H9 (cell line): ENCODE data around the gene ZBTB20. TPM values are rescaled to one million over a fixed set of nuclear protein-coding genes. Genes with fewer than 3 reads are reported as not detected.

ENCODE experiments used
- DNase-seq: peaks from one replicate; pipeline ENCODE4 v3.0.0-alpha.2; 2017
- H2AFZ ChIP-seq: one replicate; pipeline ENCODE4 v1.6.1; 2013; ENCODE audit warnings: mild to moderate bottlenecking, low read length, control low read depth, moderate library complexity
- H2AK5ac ChIP-seq: 2 replicates; pipeline ENCODE4 v1.6.1; 2013; ENCODE audit warnings: low read length, control low read depth, mixed read lengths; ENCODE audit not compliant: insufficient read length
- H2BK120ac ChIP-seq: one replicate; pipeline ENCODE4 v1.6.1; 2013; ENCODE audit warnings: low read depth, mild to moderate bottlenecking, low read length, control low read depth, inconsistent platforms; ENCODE audit not compliant: poor library complexity, severe bottlenecking
- H2BK12ac ChIP-seq: 2 replicates; pipeline ENCODE4 v1.6.1; 2013; ENCODE audit warnings: low read length, control low read depth, mixed read lengths, low read depth; ENCODE audit not compliant: insufficient read length
- H2BK15ac ChIP-seq: 2 replicates; pipeline ENCODE4 v1.6.1; 2013; ENCODE audit warnings: low read depth, low read length, control low read depth
- H2BK20ac ChIP-seq: one replicate; pipeline ENCODE4 v1.6.1; 2013; ENCODE audit warnings: low read depth, mild to moderate bottlenecking, low read length, control low read depth, inconsistent platforms; ENCODE audit not compliant: poor library complexity, severe bottlenecking
- H2BK5ac ChIP-seq: 2 replicates; pipeline ENCODE4 v1.6.1; 2013; ENCODE audit warnings: low read length, control low read depth, mixed read lengths; ENCODE audit not compliant: insufficient read length
- H3K14ac ChIP-seq: 2 replicates; pipeline ENCODE4 v1.6.1; 2013; ENCODE audit warnings: low read length, control low read depth; ENCODE audit not compliant: insufficient read depth
- H3K18ac ChIP-seq: 2 replicates; pipeline ENCODE4 v1.6.1; 2013; ENCODE audit warnings: low read depth, mild to moderate bottlenecking, mixed read lengths, low read length, control low read depth; ENCODE audit not compliant: insufficient read length
- H3K23ac ChIP-seq: 2 replicates; pipeline ENCODE4 v1.6.1; 2013; ENCODE audit warnings: low read length, control low read depth, mixed read lengths, low read depth; ENCODE audit not compliant: insufficient read length
- H3K23me2 ChIP-seq: 2 replicates; pipeline ENCODE4 v1.6.1; 2013; ENCODE audit warnings: low read depth, mild to moderate bottlenecking, mixed read lengths, low read length, control low read depth; ENCODE audit not compliant: insufficient read length, poor library complexity, severe bottlenecking
- H3K27ac ChIP-seq: 2 replicates; pipeline ENCODE4 v1.5.1; 2013; ENCODE audit warnings: low read length, control low read depth, mixed read lengths, low read depth; ENCODE audit not compliant: insufficient read length
- H3K27me3 ChIP-seq: 2 replicates; pipeline ENCODE4 v1.6.1; 2013; ENCODE audit warnings: low read length, control low read depth, inconsistent platforms; ENCODE audit not compliant: insufficient read depth
- H3K4ac ChIP-seq: 2 replicates; pipeline ENCODE4 v1.6.1; 2013; ENCODE audit warnings: low read depth, mild to moderate bottlenecking, control low read depth, inconsistent platforms, low read length, moderate library complexity
- H3K4me1 ChIP-seq: 2 replicates; pipeline ENCODE4 v1.6.1; 2013; ENCODE audit warnings: low read length, control low read depth, inconsistent platforms; ENCODE audit not compliant: insufficient read depth
- H3K4me2 ChIP-seq: 2 replicates; pipeline ENCODE4 v1.6.1; 2013; ENCODE audit warnings: low read length, control low read depth, mixed read lengths; ENCODE audit not compliant: insufficient read length, insufficient read depth
- H3K56ac ChIP-seq: 2 replicates; pipeline ENCODE4 v1.6.1; 2013; ENCODE audit warnings: low read depth, mild to moderate bottlenecking, mixed read lengths, low read length, control low read depth; ENCODE audit not compliant: insufficient read length
- H3K79me1 ChIP-seq: 2 replicates; pipeline ENCODE4 v1.6.1; 2013; ENCODE audit warnings: low read depth, mild to moderate bottlenecking, moderate library complexity, low read length, control low read depth, inconsistent platforms; ENCODE audit not compliant: insufficient read depth, poor library complexity, severe bottlenecking
- H3K79me2 ChIP-seq: 2 replicates; pipeline ENCODE4 v1.6.1; 2013; ENCODE audit warnings: low read length, control low read depth, inconsistent platforms; ENCODE audit not compliant: insufficient read depth
- H3K9ac ChIP-seq: 2 replicates; pipeline ENCODE4 v1.6.1; 2013; ENCODE audit warnings: low read length, control low read depth, mixed read lengths; ENCODE audit not compliant: insufficient read length; ENCODE audit errors: extremely low read depth
- H3K9me3 ChIP-seq: one replicate; pipeline ENCODE4 v1.6.1; 2013; ENCODE audit warnings: low read depth, low read length, inconsistent platforms; ENCODE audit not compliant: control insufficient read depth
- H3T11ph ChIP-seq: one replicate; pipeline ENCODE4 v1.6.1; 2013; ENCODE audit warnings: mild to moderate bottlenecking, low read length, control low read depth, inconsistent platforms
- H4K20me1 ChIP-seq: one replicate; pipeline ENCODE4 v1.6.1; 2013; ENCODE audit not compliant: control insufficient read depth, insufficient read length, insufficient read depth
- H4K5ac ChIP-seq: 2 replicates; pipeline ENCODE4 v1.6.1; 2013; ENCODE audit warnings: low read depth, mild to moderate bottlenecking, mixed read lengths, low read length, control low read depth; ENCODE audit not compliant: insufficient read length
- H4K8ac ChIP-seq: replicated peaks from 2 replicates; pipeline ENCODE4 v1.6.1; 2013; ENCODE audit warnings: low read length, control low read depth, mixed read lengths, low read depth; ENCODE audit not compliant: insufficient read length
- H4K91ac ChIP-seq: 2 replicates; pipeline ENCODE4 v1.6.1; 2013; ENCODE audit warnings: low read depth, mild to moderate bottlenecking, moderate library complexity, mixed read lengths, low read length, control low read depth; ENCODE audit not compliant: insufficient read length
- H3K27ac Mint-ChIP-seq, 3 experiments: 2 replicates in 2 of 3; 3 replicates in 1 of 3; pipeline ENCODE4 v1.8.0; 2020 to 2021; ENCODE audit warnings: mixed read lengths in 3 of 3, mild to moderate bottlenecking in 1 of 3, moderate library complexity in 1 of 3
- H3K27me3 Mint-ChIP-seq: 2 replicates; pipeline ENCODE4 v1.8.0; 2021; ENCODE audit warnings: low read depth, mild to moderate bottlenecking, moderate library complexity, mixed read lengths
- H3K36me3 Mint-ChIP-seq, 3 experiments: 2 replicates in 2 of 3; 3 replicates in 1 of 3; pipeline ENCODE4 v1.8.0; 2020 to 2021; ENCODE audit warnings: low read depth in 3 of 3, mixed read lengths in 3 of 3; ENCODE audit not compliant: insufficient read depth in 1 of 3
- H3K4me1 Mint-ChIP-seq, 2 experiments: 2 replicates each; pipeline ENCODE4 v1.8.0; 2020; ENCODE audit warnings: mixed read lengths in 2 of 2
- H3K4me3 Mint-ChIP-seq, 2 experiments: 2 replicates in 1 of 2; 3 replicates in 1 of 2; pipeline ENCODE4 v1.8.0; 2020 to 2021; ENCODE audit warnings: mild to moderate bottlenecking in 2 of 2, mixed read lengths in 2 of 2, moderate library complexity in 1 of 2
- H3K9me3 Mint-ChIP-seq, 2 experiments: 2 replicates in 1 of 2; 3 replicates in 1 of 2; pipeline ENCODE4 v1.8.0; 2020; ENCODE audit warnings: mild to moderate bottlenecking in 2 of 2, mixed read lengths in 2 of 2, moderate library complexity in 1 of 2
- WGBS: extraction: QIAGEN DNeasy Blood & Tissue Kit; methylation state at CpG from one replicate; pipeline ENCODE4 v1.1.7; 2013; ENCODE audit warnings: missing lambda C conversion rate, low lambda C conversion rate, mixed read lengths; ENCODE audit not compliant: insufficient read length; ENCODE audit errors: extremely low coverage; 5-methylcytosine and 5-hydroxymethylcytosine counted together
- total RNA-seq: library from RNA; stranded (reverse); gene quantifications from 2 replicates; pipeline ENCODE4 v1.2.1, GENCODE V29; 2021
- TF ChIP-seq, protein P1 (sequence below): fragments of 200-600 bp; sonication (generic); conservative IDR thresholded peaks from 3 replicates; pipeline ENCODE4 v1.8.0; 2021; ENCODE audit warnings: antibody characterized with exemption, mild to moderate bottlenecking

Gene ZBTB20
- total RNA-seq, 1 experiment from 2014 or later: 0.70 TPM

DNA sequence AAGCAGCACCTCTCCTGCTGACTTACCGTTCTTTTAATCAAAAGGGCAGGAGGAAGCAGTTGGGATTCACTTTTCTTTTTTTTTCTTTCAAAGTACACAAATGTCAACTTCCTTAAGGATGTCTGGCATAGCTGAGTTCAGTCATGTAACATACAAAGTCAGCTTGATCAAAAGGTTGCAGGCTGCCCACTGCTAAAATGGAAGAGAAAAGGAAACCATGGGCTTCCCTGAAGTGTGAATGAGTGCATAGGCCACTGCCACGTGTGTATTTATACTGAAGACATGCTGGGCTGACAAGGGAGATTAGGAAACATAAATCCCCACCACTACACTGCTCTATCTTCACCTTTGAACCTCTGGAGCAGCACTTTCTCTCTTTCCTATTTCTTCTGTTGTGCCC lies 540.8 kb downstream of the ZBTB20 start:
- H3K9me3 ChIP-seq: no peaks in the 10 kb centered on the region
- H3K79me2 ChIP-seq: no peaks in the 10 kb centered on the region

More for the DNA sequence above, 540.8 kb downstream of the ZBTB20 start:
- Histone ChIP-seq H4K8ac (no peak overlapping the region), H3T11ph (no peak overlapping the region), H3K27me3 (no peaks in the 10 kb centered on the region), H3K56ac (no peak overlapping the region), H3K18ac (no peak overlapping the region), H3K4me2 (no peak overlapping the region), H3K4me1 (no peaks in the 10 kb centered on the region), H3K14ac (no peak overlapping the region), H4K5ac (no peak overlapping the region), H3K9ac (no peak overlapping the region), H2BK120ac (no peak overlapping the region), H3K27ac (no peak overlapping the region), H3K4ac (no peak overlapping the region), H4K20me1 (no peaks in the 10 kb centered on the region), H2BK5ac (no peak overlapping the region), H2BK12ac (no peak overlapping the region), H3K79me1 (no peaks in the 10 kb centered on the region), H3K23ac (no peak overlapping the region), H2AFZ (no peak overlapping the region), H2BK15ac (no peak overlapping the region), H2AK5ac (no peak overlapping the region), H3K23me2 (no peaks in the 10 kb centered on the region), H2BK20ac (no peak overlapping the region), H4K91ac (no peak overlapping the region)
- TF ChIP-seq, protein P1, sequence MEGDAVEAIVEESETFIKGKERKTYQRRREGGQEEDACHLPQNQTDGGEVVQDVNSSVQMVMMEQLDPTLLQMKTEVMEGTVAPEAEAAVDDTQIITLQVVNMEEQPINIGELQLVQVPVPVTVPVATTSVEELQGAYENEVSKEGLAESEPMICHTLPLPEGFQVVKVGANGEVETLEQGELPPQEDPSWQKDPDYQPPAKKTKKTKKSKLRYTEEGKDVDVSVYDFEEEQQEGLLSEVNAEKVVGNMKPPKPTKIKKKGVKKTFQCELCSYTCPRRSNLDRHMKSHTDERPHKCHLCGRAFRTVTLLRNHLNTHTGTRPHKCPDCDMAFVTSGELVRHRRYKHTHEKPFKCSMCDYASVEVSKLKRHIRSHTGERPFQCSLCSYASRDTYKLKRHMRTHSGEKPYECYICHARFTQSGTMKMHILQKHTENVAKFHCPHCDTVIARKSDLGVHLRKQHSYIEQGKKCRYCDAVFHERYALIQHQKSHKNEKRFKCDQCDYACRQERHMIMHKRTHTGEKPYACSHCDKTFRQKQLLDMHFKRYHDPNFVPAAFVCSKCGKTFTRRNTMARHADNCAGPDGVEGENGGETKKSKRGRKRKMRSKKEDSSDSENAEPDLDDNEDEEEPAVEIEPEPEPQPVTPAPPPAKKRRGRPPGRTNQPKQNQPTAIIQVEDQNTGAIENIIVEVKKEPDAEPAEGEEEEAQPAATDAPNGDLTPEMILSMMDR: no peak
- no peaks in the 10 kb centered on the region for H3K4me1 Mint-ChIP-seq
- no peak overlapping the region for H3K27ac Mint-ChIP-seq
- DNase-seq: no peak
- no peaks in the 10 kb centered on the region for H3K27me3 Mint-ChIP-seq
- no peak overlapping the region for H3K4me3 Mint-ChIP-seq
- no CpG with 5 or more reads among the region's 2 CpGs for WGBS
- H3K36me3 Mint-ChIP-seq: no peaks in the 10 kb centered on the region
- H3K9me3 Mint-ChIP-seq: no peaks in the 10 kb centered on the region
